ENCODE results near the gene SCUBE1.

DNA sequence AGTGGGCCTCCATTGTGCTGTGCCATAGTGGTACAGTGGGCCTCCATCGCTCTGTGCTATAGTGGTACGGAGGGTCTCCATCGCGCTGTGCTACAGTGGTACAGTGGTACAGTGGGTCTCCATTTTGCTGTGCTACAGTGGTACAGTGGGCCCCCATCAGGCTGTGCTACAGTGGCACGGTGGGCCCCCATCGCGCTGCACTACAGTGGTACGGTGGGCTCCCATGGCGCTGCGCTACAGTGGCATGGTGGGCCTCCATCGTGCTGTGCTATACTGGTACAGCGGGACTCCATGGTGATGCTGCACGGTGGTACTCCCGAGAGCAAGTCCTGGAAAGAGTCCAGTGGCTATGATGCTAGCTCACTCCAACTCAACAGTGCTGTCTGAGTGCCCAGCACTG, 51.8 kb downstream of the SCUBE1 start:
- TF ChIP-seq, protein P1, sequence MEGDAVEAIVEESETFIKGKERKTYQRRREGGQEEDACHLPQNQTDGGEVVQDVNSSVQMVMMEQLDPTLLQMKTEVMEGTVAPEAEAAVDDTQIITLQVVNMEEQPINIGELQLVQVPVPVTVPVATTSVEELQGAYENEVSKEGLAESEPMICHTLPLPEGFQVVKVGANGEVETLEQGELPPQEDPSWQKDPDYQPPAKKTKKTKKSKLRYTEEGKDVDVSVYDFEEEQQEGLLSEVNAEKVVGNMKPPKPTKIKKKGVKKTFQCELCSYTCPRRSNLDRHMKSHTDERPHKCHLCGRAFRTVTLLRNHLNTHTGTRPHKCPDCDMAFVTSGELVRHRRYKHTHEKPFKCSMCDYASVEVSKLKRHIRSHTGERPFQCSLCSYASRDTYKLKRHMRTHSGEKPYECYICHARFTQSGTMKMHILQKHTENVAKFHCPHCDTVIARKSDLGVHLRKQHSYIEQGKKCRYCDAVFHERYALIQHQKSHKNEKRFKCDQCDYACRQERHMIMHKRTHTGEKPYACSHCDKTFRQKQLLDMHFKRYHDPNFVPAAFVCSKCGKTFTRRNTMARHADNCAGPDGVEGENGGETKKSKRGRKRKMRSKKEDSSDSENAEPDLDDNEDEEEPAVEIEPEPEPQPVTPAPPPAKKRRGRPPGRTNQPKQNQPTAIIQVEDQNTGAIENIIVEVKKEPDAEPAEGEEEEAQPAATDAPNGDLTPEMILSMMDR (IDR thresholded peaks at IDR 0.05; ENCODE audit: extremely low read depth in 1 of 2, insufficient read depth in 1 of 2, low read depth in 1 of 2, low read length in 2 of 2), result no peak
- TF ChIP-seq POLR2AphosphoS5 (IDR thresholded peaks at IDR 0.05; ENCODE audit: insufficient read depth, low read depth, low read length), result no peak
- TF ChIP-seq POLR2A (IDR thresholded peaks at IDR 0.05; ENCODE audit: low read depth, low read length), result no peak
- TF ChIP-seq EZH2 (IDR thresholded peaks at IDR 0.05; ENCODE audit: borderline replicate concordance, low read depth, low read length, severe bottlenecking), result no peak
- TF ChIP-seq, protein P2, sequence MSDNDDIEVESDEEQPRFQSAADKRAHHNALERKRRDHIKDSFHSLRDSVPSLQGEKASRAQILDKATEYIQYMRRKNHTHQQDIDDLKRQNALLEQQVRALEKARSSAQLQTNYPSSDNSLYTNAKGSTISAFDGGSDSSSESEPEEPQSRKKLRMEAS (IDR thresholded peaks at IDR 0.05; ENCODE audit: insufficient read depth, insufficient read length), result no peak
- no peak for TF ChIP-seq JUN (IDR thresholded peaks at IDR 0.05; ENCODE audit: borderline replicate concordance, insufficient read depth, insufficient read length, low read depth)

All from endothelial cell of umbilical vein (primary cell).